Measurements from ENCODE around the gene TCEAL7. TPM values are rescaled to one million over a fixed set of nuclear protein-coding genes. Genes with fewer than 3 reads are reported as not detected.

TCEAL7 gene
- total and polyA plus RNA-seq, 2 donors (not counting 3 experiments of a cell fraction or from before 2014, with no cell fraction given): 4.2 to 10.5 TPM

DNA sequence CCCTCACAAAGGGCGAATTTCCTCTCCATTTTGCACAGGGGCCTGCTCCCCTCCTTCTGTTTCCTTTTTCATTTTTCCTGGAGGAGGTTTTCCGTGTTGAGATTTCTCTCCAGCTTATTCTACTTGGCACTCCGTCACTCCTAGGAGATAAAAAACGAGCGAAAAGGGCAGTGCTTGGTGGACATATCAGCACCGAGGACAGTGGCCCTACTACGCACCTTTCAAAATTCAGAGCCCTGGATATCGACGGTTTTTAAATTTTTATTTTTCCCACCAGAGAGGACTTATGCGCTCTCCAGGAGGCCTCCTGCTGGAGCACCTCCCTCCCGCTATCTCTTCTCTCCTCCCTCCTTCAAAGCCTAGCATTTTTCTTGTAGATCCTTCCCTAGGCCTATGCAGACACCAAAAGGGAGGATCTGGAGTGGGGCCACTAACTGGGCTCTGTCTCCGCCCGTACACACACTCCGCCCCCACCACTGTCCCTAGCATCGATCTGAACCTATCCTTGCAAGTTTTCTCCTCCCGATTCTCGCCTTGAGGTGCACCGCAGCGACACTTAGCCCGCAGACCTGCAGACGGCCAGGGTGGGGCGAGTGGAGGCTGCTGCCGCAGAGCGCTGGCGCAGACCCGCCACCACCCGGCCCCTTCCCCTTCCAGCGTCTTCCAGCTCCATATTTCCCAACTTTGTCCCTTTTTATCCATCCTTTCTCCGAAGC lies 17.8 kb downstream of the TCEAL7 start:
- H3K79me2 ChIP-seq (ENCODE audit: control insufficient read depth, insufficient read depth, low read length): no peaks in the 10 kb centered on the region
- no peak for FAIRE-seq
- no peak overlapping the region for H3K27ac ChIP-seq (ENCODE audit: insufficient read depth, low read depth, low read length)
- H4K20me1 ChIP-seq (replicated peaks; ENCODE audit: control insufficient read depth, extremely low read depth, insufficient read depth, low read length): no peaks in the 10 kb centered on the region
- no TSS peak for BruUV-seq (replicated peaks)
- CTCF ChIA-PET: interaction anchor here (0.9 kb wide), 1 partner anchor 27 kb away, joined by 6 read pairs; no protein-coding TSS in a partner anchor
- no peaks in the 10 kb centered on the region for H3K9me3 ChIP-seq (replicated peaks; ENCODE audit: control insufficient read depth, insufficient read depth, low read length)
- POLR2A ChIA-PET: no interaction called here
- no peak overlapping the region for H3K9ac ChIP-seq (replicated peaks; ENCODE audit: extremely low read depth, insufficient read depth, low read length)
- intact Hi-C loops (cut with micrococcal nuclease): no loop called here
- no peaks in the 10 kb centered on the region for H3K36me3 ChIP-seq (ENCODE audit: control insufficient read depth in 2 of 2, extremely low read depth in 1 of 2, insufficient read depth in 2 of 2, low read length in 2 of 2)
- TF ChIP-seq POLR2A (IDR thresholded peaks at IDR 0.05; ENCODE audit: low read depth, low read length): no peak
- TF ChIP-seq CTCF (IDR thresholded peaks at IDR 0.05; ENCODE audit: extremely low read depth in 1 of 2, insufficient read depth in 1 of 2, low read depth in 1 of 2, low read length in 2 of 2): no peak
- TF ChIP-seq JUN (IDR thresholded peaks at IDR 0.05; ENCODE audit: borderline replicate concordance, insufficient read depth, insufficient read length, low read depth): no peak
- TF ChIP-seq FOS (IDR thresholded peaks at IDR 0.05; ENCODE audit: borderline replicate concordance, insufficient read depth, low read length): no peak
- no peak for TF ChIP-seq MAX (IDR thresholded peaks at IDR 0.05; ENCODE audit: insufficient read depth, insufficient read length)
- no peak for TF ChIP-seq GATA2 (IDR thresholded peaks at IDR 0.05; ENCODE audit: insufficient read depth, insufficient read length, low read depth, low read length)
- no peak for TF ChIP-seq EZH2 (IDR thresholded peaks at IDR 0.05; ENCODE audit: borderline replicate concordance, low read depth, low read length, severe bottlenecking)
- no peak for TF ChIP-seq POLR2AphosphoS5 (IDR thresholded peaks at IDR 0.05; ENCODE audit: insufficient read depth, low read depth, low read length)
- TF ChIP-seq MYC (IDR thresholded peaks at IDR 0.05; ENCODE audit: low read depth, low read length): no peak
- H3K9me1 ChIP-seq (replicated peaks; ENCODE audit: control insufficient read depth, extremely low read depth, insufficient read depth, low read length): no peaks in the 10 kb centered on the region
- DNase-seq (ENCODE audit: low read depth, low spot score): no peak
- no peak overlapping the region for H3K4me2 ChIP-seq (ENCODE audit: insufficient read depth, low read length)
- peaks cover 9% of the 10 kb centered on the region for H3K4me1 ChIP-seq (ENCODE audit: control insufficient read depth, extremely low read depth, insufficient read depth, low read length)
- H3K27me3 ChIP-seq (ENCODE audit: control insufficient read depth in 2 of 2, insufficient read depth in 2 of 2, low read length in 2 of 2): no peaks in the 10 kb centered on the region
- no peak overlapping the region for H2AFZ ChIP-seq (ENCODE audit: low read depth, low read length)
- no peak overlapping the region for H3K4me3 ChIP-seq (replicated peaks in 1 of 3; ENCODE audit: insufficient read depth in 1 of 3, low read depth in 1 of 3, low read length in 3 of 3)
- dilution Hi-C loops (cut with MboI; ENCODE audit: extremely low pct_ligation_motif_present, low sequenced_read_pairs): no loop called here
